GM19193 (cell line): ENCODE data around the gene MCOLN1.

Experiments
- POLR2A ChIP-seq: IDR thresholded peaks from 4 replicates; pipeline ENCODE4 v1.6.1; 2011; ENCODE audit not compliant: insufficient read depth, insufficient read length; ENCODE audit errors: extremely low read depth

The MCOLN1 gene

GRCh38 chr19:7558667-7559066 lies 36.2 kb downstream of the MCOLN1 start:
- TF ChIP-seq POLR2A = no peak

GRCh38 chr19:7559102-7559501 lies 36.7 kb downstream of the MCOLN1 start:
- no peak for TF ChIP-seq POLR2A

GRCh38 chr19:7560255-7560654 lies 37.8 kb downstream of the MCOLN1 start:
- no peak for TF ChIP-seq POLR2A

GRCh38 chr19:7561325-7561724 lies 38.9 kb downstream of the MCOLN1 start:
- no peak for TF ChIP-seq POLR2A

GRCh38 chr19:7562646-7563393 lies 40.4 kb downstream of the MCOLN1 start:
- no peak for TF ChIP-seq POLR2A

GRCh38 chr19:7564866-7565265 lies 42.4 kb downstream of the MCOLN1 start:
- no peak for TF ChIP-seq POLR2A

- no peak for TF ChIP-seq POLR2A
Measured at GRCh38 chr19:7565332-7565731, 42.9 kb downstream of the MCOLN1 start.

- TF ChIP-seq POLR2A = no peak
Measured at GRCh38 chr19:7570761-7571160, 48.3 kb downstream of the MCOLN1 start.

- TF ChIP-seq POLR2A = no peak
Measured at GRCh38 chr19:7575434-7576040, 53.1 kb downstream of the MCOLN1 start.

GRCh38 chr19:7578127-7578526 lies 55.7 kb downstream of the MCOLN1 start:
- no peak for TF ChIP-seq POLR2A

- TF ChIP-seq POLR2A = no peak
Measured at GRCh38 chr19:7579182-7579581, 56.8 kb downstream of the MCOLN1 start.

- no peak for TF ChIP-seq POLR2A
Measured at GRCh38 chr19:7582446-7582845, 60.0 kb downstream of the MCOLN1 start.
